Testis (tissue), 2 donors: ENCODE results near the gene MTMR6.

ENCODE experiments used
- CTCF ChIP-seq, 3 experiments: fragments of 450-650 bp in 2 of 3; fragments of 200-600 bp in 1 of 3; sonication (generic) in 1 of 3; IDR thresholded peaks; one replicate each; pipeline ENCODE4 v1.5.1; 2016 to 2019; ENCODE audit warnings: antibody characterized with exemption in 3 of 3, mild to moderate bottlenecking in 2 of 3, moderate library complexity in 1 of 3
- POLR2A ChIP-seq: fragments of 450-650 bp; IDR thresholded peaks from one replicate; pipeline ENCODE4 v1.6.1; 2017; ENCODE audit warnings: antibody characterized with exemption, mild to moderate bottlenecking, moderate library complexity

GRCh38 chr13:25249001-25249543 lies 38.2 kb downstream of the MTMR6 start:
- no peak for TF ChIP-seq POLR2A
- TF ChIP-seq CTCF (IDR thresholded peaks at IDR 0.05): no peak
